ENCODE data around the gene AMELX.

Gene AMELX

DNA sequence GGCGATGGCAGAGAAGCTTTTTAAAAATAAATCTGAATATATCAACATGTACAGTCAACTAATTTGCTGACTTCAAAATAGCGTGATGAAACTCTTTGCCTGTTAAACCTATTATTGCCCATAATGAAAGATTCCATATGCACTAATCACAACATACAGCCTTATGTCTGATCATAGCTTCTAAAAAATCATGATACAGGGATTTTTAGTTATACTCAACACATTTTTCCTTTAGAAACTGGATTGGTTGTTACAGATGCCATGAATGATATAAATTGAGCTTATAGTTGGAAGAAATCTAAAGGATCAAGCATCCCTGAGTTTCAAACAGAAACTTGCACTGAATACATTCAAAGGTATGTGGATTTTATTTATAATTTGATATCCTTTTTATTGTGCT lies at the start of gene AMELX:
TSS of gene AMELX (plus strand) at position 301 of the 400 bp plus-strand sequence. CDS start 1,376 bp downstream, outside the sequence.
- DNase-seq (ENCODE audit: low spot score) = no peak

DNA sequence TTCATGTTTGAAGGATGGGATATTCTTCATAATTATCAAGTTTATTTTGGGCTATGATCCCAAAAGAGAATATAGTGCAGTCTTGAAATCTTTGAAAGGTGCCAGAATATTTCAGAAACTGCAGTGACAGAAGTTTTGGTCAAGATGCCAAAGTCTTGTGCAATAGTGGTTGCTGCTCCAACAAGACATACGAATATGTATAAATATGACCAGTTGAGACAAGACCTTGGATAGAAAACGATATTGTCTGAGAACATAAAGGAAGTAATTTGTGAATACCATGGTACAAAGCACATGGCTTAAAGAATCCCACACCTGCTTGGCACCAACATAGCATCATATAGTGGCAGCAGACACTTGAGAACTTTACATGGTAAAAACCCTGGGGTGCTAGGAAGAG lies 48.6 kb upstream of the AMELX start:
- no peak for DNase-seq (ENCODE audit: low spot score)

DNA sequence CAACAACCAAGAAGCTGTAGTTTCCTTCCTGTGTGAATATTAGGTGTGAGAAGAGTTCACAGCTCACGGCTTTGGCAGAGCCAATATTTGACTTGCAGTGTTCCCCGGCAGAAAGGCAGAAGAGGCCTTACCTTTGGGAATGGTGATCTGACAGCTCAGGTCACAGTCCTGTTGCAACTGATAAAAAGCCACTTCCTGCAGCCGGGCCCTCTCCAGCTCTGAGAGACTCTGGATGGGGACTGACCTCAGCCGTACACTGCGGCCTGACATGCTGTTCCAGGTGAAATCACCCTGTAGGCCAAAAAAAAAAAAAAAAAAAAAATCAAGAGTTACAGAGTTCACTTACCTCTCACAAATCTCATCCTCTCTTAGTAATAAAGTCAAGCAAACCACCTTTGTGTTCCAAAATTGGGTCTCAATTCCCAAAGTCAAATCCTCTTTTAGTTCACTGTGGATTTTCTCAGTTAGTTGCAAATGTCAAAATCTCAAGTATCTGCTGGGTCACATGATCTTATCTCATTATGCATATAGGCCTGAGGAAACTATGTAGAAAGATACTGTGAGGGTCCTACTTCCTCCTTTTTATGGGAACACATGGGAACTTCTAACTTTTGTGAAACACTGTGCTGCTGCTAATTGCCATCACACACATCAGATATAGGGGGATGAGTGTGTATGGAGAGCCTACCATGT lies 38.6 kb upstream of the AMELX start:
- no peak for DNase-seq (ENCODE audit: low spot score)

DNA sequence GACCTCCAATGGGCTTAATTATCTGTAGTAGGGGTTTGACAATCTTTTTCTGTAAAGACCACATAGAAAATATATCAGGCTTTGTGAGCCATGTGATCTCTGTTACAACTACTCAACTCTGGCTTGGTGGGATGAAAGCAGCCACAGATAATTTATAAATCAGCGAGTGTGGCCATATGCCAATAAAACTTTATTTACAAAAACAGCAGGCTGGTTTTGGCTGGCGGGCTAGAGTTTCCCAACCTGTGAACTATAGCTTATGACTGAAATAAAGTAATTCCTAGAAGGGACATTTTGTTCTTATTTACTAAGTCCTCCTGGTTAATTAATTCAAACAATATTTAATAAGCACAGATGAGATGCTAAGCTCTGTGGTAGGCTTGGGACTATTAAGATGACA lies 35.9 kb upstream of the AMELX start:
- DNase-seq (ENCODE audit: low spot score) = no peak

DNA sequence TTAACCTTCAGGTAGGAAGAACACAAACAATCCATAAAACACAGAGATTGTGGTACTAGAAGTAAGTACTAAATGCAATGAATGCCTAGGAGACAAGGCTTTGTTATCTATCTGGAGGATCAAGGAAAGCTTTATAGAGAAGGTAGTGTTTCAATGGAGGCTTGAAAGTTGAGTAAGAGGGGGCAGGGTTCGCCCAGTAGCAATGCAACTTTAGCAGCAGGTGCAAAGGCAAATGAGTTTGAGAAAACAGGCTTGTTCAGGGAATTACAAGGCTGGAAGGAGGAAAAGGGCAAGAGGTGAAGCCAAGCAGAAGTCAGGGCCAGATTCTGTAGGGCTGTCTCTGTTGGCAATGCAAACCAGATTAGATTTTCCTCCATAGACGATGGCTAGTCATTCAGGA lies 35.5 kb upstream of the AMELX start:
- no peak for DNase-seq (ENCODE audit: low spot score)

DNA sequence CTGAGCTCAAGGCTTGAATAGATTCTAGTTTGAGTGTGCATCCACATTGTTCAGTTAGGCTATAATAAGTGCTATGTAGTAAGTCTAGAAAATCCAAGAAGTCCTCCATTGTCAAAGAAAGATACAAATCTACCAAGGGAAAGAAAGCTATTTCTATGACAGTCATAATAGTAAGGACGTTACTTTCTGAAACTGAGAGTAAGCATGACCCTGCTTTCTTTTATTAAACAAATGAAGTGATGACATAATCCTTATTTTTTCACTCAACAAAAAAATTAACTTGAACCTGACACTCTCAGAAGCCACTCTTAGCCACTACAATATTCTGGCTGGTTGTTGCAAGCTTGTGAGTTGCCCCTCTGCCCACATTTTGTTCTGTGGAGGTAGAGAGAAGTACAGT lies 33.8 kb upstream of the AMELX start:
- no peak for DNase-seq (ENCODE audit: low spot score)

DNA sequence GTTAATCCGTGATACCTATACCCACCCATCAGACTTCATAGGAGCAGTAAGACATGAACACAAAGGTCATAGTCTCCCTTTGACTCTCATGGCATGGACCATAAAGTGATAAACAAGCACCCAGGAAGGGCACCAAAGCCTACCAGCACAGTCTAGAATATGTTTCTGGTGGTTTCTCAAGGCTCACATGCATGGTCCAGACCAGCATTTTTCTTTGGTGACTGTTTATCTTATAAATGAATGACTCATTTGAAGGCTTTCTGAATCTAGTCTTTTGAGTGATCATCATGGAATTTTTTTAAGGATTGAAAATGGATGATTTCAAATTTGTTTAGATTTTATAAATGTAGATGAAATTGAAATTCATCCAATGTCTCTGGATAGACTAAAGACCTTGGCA lies 32.0 kb upstream of the AMELX start:
- no peak for DNase-seq (ENCODE audit: low spot score)

DNA sequence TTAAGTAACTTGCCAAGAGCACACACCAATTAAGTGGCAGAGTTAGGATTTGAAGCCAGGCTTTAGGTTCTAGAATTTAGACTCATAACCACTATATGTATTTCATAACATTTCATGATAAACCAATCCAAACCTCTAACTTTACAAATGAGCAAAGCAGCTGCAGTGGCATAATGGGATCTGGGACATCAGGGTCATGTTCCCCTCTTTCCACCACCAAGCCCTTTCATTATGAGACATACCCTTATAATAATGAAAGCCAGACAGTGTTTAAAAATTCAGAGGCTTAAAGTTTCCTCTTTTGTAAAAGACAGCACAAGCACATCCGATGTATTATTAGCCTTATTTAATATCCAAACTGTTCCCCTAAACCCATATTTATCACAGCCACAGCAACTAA lies 28.3 kb upstream of the AMELX start:
- DNase-seq (ENCODE audit: low spot score) = no peak

DNA sequence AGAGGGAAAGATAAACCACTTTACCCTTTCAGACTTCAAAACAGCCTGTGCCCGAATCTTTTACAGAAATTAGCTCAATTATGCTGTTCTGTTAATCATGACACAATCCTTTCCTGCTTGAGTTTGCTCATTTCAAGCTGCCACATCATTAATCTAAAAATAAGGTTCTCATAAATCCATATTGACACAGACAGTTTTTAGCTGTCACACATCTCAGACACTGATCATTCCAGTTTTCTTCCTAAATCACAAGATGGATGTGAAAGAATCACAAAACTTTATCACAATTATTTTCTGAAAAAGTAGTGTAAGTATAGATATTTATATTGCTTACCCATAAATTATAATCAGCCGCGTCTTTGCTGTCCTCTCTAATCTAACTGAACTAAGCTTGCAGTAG lies 27.9 kb upstream of the AMELX start:
- DNase-seq (ENCODE audit: low spot score) = no peak

DNA sequence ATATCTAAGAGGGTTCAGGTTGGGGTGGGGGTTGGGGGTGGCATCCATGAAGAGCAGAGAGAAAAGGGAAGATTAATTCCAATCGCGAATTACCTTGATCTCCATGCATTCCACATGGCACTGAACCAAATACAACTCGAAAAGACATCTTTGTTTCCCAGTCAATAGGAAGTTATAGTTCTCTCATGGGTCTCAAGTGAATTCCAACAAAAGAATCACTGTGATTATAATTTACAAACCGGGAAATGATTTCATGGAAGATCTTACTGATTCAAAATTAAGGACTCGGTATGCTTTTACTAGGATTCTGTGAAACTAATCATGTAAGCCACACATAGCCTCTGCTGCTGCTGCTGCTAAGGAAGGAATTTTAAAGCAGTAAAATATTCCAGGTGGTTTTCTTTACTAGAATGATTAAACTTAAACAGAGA lies 26.6 kb upstream of the AMELX start:
- DNase-seq (ENCODE audit: low spot score) = no peak

DNA sequence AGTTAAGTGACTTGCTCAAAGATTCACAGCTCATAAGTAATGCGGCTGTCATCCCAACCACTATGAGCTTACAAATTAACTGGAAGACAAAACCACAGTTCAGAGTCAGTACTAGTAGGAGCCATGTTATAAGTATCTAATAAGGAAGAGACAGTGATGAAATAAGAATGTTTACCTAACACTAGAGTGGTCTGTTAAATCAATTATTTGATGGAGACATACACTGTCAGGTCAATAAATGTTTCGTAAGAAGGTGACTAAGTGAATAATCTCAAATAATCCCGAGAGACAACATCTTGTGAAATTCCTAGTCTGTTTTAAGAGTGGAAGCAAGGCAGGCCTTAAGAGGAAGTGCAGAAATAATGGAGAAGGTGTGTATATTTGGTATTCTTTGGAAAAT lies 25.8 kb upstream of the AMELX start:
- no peak for DNase-seq (ENCODE audit: low spot score)

DNA sequence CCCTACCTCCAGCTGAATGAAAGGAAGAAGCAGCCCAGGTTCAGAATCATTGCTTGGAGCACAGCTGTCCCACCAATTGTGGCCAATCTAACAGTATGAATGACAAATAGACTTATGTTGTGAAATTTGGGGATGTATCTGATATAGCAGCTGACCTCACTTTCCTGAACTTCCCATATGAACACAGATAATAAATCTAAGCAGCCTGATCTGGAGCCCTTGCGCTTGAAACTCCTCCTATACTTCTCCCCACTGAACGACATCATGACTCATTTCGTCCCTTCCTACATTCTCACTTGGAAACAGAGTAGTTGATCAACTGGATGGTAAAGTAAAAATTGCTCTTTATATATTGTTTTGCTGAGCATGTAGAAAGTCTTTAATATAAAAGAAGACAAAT lies 24.2 kb upstream of the AMELX start:
- no peak for DNase-seq (ENCODE audit: low spot score)

DNA sequence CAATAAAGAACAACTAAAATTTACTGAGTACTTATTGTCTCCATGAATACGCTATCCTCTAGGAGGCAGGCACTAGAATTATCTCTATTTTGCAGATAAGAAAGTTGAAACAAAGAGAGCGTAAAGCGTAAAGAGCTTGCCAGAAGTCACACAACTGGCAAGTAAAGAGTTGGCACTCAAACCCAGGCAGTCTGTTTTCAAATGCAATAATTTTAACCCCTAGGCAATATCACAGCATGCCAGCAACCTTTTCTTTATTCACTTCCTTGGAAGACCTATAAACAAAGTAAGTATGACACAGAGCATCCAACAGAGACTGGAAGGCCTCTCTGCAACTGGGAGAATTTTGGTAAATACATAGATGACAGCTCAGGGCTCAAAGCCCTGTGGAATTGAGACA lies 23.2 kb upstream of the AMELX start:
- DNase-seq (ENCODE audit: low spot score) = no peak

DNA sequence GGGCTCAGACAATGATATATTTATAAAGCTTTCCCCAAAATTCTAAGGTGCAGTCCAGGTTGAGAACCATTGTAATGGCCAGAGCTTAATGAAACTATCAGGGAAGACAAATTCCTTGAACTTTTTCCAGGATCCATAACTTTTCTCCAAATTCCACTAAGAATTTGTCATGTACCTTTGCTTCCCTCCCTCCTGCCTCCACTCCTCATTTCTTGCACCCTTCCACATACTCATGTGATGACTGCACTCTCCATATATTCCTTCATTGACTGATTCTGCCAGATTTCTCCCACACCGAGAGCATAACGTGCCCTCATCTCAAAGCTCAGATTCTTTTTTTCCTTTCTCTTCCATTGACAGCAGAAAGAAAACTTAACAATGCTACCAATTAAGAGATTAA lies 20.9 kb upstream of the AMELX start:
- DNase-seq (ENCODE audit: low spot score) = no peak

DNA sequence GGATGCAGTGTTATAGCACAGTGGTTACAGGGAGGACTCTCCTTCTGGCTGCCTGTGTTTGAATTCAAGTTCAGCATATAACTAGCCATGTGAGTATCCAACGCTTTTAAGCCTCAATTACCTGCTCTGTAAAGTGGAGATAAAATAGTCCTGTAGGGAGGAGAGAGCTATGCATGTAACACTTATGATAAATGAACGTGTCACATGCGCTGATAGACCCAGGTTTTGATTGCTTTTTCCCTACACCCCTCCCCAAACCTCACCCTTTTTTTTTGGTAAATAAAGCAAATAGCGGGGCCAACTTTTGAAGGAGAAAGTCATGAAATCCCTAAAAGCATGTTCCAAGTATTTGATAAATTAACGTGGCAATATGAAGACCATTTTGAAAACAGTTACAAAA lies 20.4 kb upstream of the AMELX start:
- no peak for DNase-seq (ENCODE audit: low spot score)

DNA sequence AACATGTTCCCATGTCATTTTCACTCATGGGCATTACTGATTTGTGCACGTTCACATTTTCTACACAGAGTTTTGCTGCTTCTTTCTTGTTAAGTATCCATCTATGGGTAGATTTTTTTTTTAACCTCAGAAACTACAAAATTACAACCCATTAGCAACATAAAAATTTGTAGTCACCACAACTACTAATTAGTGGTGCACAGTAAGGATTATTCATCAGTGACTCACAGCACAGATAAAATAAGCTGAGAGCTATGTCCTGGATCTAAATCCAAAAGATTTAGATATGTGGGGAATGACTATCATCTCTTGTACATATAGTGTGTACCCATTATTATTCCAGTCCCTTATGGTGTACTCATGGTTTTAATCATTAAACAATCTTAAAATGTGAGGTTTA lies 19.7 kb upstream of the AMELX start:
- no peak for DNase-seq (ENCODE audit: low spot score)

DNA sequence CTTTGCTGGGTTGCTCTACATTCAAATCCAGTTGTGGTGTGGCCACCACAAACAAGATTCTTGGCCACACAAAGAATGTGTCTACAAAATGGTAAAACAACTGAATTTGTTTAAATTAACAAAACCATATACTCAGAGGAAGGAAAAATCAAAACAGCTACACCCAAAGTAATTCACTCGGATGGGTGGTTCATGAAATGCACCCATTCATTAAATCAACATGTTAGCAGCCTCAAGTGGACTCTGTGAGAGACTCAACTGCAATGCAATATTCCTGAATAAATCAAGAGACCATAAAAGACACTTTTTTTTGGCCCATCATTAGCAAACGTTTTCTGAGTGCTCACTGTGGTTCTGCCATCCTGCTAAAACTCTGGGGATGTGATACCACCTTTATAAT lies 11.2 kb upstream of the AMELX start:
- DNase-seq (ENCODE audit: low spot score) = no peak

DNA sequence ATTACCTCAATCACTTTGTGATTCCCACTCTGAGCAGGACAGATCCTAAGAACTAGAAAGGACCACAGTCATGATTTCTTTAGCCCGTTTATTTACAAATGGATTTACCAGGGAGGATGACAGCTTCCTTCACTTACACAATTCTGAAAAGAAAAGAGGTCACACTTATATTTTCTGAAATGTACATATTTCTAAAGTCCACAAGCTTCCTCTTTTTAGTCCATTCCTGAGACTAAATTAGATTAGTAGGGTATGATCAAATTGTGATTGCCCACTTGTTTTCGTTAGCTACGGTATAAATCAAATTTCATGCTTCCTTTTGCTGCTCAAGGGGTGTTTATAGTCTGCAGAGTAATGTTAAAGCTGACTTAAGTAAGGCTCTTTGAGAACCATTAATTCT lies 7.6 kb upstream of the AMELX start:
- no peak for DNase-seq (ENCODE audit: low spot score)

DNA sequence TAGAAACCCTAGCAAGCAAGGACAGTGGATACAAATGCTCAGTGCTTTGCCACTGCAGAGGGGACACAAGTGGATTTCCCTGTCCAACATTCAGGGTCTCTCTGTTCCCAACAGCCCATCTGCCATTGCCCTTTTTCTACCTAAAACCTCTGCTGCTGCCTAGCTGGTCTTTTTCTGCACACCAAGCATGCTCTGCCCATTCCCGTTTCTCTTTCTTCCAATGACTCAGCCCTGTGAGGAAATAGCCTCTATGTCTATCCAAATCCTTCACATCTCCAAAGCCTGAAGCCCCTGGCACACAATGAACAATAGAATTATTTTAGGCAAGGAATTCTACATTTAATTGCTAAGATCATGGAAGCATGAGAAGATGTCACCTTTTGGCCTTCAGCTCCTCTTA lies 5.7 kb upstream of the AMELX start:
- DNase-seq (ENCODE audit: low spot score) = no peak

DNA sequence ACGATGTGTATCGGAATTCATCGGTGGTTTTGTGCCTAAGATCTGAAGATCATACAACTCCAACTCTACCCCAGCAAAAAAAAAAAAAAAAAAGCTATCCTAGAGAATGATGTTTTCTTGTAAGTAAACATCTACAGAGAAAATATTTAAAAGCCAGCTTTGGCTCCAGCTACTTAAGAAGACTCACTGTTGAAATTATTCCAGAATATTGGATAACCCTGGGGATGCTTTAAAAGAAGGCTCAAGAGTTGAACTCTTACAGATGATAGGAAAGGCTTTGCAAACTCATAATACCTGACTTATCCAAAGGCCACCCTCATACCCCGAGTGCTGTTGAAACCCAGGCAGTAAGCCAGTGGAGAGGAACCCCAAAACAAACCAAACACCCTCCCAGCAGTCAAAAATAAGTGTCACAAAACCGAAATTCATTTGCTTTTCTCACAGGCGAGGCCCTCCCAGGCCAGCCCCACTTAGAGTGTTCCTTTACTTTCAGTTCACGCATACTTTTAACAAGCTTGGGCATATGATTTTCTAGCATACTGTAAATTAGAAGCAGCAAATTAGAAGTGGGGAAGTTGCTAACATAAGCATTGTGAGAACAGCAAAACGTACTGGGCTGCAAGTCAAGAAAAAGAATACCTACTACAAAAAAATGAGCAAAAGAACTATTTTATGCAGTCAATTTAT lies 2.7 kb upstream of the AMELX start:
- no peak for DNase-seq (ENCODE audit: low spot score)

DNA sequence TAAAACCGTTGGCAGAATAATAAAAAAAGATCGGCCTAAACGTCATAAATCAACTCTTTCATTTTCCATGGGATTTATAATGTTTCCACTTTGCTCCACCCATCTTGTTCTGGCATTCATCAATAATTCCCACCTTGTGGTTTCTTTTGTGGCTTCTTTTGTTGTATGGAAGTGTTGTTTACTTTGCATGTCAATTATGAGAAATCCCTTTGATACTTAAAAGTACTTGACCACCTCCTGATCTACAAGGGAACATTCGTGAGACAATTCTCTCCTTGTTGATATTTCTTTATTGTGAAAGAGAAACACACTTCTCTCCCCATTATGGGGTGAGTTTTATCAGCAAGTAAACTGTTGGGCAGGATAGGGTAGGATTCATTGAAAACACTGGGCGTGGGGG lies 2.8 kb downstream of the AMELX start:
- DNase-seq (ENCODE audit: low spot score) = no peak

DNA sequence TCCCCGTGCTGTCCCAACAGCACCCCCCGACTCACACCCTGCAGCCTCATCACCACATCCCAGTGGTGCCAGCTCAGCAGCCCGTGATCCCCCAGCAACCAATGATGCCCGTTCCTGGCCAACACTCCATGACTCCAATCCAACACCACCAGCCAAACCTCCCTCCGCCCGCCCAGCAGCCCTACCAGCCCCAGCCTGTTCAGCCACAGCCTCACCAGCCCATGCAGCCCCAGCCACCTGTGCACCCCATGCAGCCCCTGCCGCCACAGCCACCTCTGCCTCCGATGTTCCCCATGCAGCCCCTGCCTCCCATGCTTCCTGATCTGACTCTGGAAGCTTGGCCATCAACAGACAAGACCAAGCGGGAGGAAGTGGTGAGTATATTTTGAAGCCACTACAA lies 5.4 kb downstream of the AMELX start:
- DNase-seq (ENCODE audit: low spot score) = no peak

DNA sequence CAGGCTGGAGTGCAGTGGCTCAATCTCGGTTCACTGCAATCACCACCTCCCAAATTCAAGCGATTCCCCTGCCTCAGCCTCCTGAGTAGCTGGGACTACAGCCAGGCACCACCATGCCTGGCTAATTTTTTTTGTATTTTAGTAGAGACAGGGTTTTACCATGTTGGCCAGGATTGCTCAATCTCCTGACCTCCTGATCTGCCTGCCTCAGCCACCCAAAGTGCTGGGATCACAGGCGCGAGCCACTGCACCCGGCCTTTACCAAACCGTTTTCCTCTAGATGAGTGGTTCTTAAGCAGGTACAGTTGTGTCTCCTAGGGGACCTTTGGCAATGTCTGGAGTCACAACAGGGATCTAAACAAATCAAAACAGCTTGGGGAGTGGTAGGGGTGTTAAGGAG lies 11.6 kb downstream of the AMELX start:
- no peak for DNase-seq (ENCODE audit: low spot score)

DNA sequence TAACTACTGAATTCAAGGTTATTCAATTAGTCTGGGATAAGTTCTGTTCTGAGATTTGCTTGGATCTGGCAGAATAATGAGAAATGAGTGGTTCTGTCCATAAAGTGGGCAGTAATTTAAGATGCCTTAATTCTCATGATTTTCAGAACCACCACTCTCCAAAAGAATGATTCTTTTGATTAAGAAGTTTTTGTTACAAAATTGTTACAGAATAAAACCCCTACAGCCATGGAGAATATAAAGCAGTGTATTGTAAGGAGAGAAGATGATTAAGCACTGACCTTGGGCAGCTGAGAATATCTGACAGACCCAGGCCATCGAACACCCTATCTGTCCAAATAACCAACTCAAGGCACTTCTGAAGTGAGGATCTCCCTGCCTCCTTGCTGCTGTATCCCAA lies 12.4 kb downstream of the AMELX start:
- DNase-seq (ENCODE audit: low spot score) = no peak

Data from CD4-positive, alpha-beta T cell treated with Interleukin-15 for 4 hours (primary cell).